Breast epithelium (tissue), 3 donors: ENCODE measurements around the gene RIMKLA.

Experiments
- CTCF ChIP-seq, 3 donors: fragments of 450-650 bp; IDR thresholded peaks; one replicate each; pipeline ENCODE4 v1.5.1; 2016 to 2017; ENCODE audit warnings: antibody characterized with exemption in 3 of 3, mild to moderate bottlenecking in 3 of 3, moderate library complexity in 3 of 3
- POLR2A ChIP-seq: fragments of 450-650 bp; IDR thresholded peaks from one replicate; pipeline ENCODE4 v1.6.1; 2016; ENCODE audit warnings: antibody characterized with exemption, mild to moderate bottlenecking, moderate library complexity
- POLR2AphosphoS5 ChIP-seq, 3 donors: sonication (generic); formaldehyde crosslinking; IDR thresholded peaks; one replicate each; pipeline ENCODE4 v1.6.1; 2017; ENCODE audit warnings: antibody characterized with exemption in 3 of 3

- TF ChIP-seq POLR2A (no peak), CTCF (IDR thresholded peaks at IDR 0.05) (no peak), POLR2AphosphoS5 (IDR thresholded peaks at IDR 0.05) (no peak)
Measured at GRCh38 chr1:42350086-42350485, 30.5 kb upstream of the RIMKLA start.
